ENCODE measurements around the gene TP53I3. TPM values are rescaled to one million over a fixed set of nuclear protein-coding genes. Genes with fewer than 3 reads are reported as not detected.

Gene TP53I3
- total RNA-seq, 2 donors from 2014 or later = 3.1 to 13.0 TPM

GRCh38 chr2:24123195-24123921, 38.7 kb upstream of the TP53I3 start, which contains the start of the genes FAM228B and PFN4:
Gene FAM228B (plus strand): TSS chr2:24123469. CDS start chr2:24124362, 893 bp downstream.
Gene PFN4 (minus strand): TSS chr2:24123334. CDS start chr2:24122535, 799 bp downstream.
- Histone ChIP-seq H3K4me1 (ENCODE audit: control insufficient read depth in 1 of 2, low read depth in 2 of 2) (peaks cover 11 to 32% of the 10 kb centered on the region in 2 donors), H3K27me3 (replicated peaks; ENCODE audit: insufficient read depth) (no peaks in the 10 kb centered on the region), H3K9me3 (no peaks in the 10 kb centered on the region), H3K36me3 (no peaks in the 10 kb centered on the region), H3K27ac (peak within 1 kb of the TSS; percentile 79 to 89), H3K4me3 (peak within 1 kb of the TSS; percentile 96)
- ATAC-seq (ENCODE audit: insufficient number of reproducible peaks, low FRiP score, low read depth) (peak; percentile 85), DNase-seq (ENCODE audit: low spot score) (peak; percentile 55)
- no peak for TF ChIP-seq CTCF (IDR thresholded peaks at IDR 0.05)

- Histone ChIP-seq H3K27me3 (replicated peaks; ENCODE audit: insufficient read depth) (no peaks in the 10 kb centered on the region), H3K4me3 (peak overlapping the region; percentile 96), H3K9me3 (no peaks in the 10 kb centered on the region), H3K27ac (peak overlapping the region; percentile 79 to 89), H3K36me3 (no peaks in the 10 kb centered on the region), H3K4me1 (ENCODE audit: control insufficient read depth in 1 of 2, low read depth in 2 of 2) (peaks cover 11 to 32% of the 10 kb centered on the region in 2 donors)
- TF ChIP-seq CTCF (IDR thresholded peaks at IDR 0.05) = no peak
- DNase-seq (ENCODE audit: low spot score) = no peak
- no peak for ATAC-seq (ENCODE audit: insufficient number of reproducible peaks, low FRiP score, low read depth)
Measured at GRCh38 chr2:24122366-24123194, 37.9 kb upstream of the TP53I3 start.

GRCh38 chr2:24121469-24121868, 36.8 kb upstream of the TP53I3 start:
- no peak for TF ChIP-seq CTCF (IDR thresholded peaks at IDR 0.05)
- no peak for ATAC-seq (ENCODE audit: insufficient number of reproducible peaks, low FRiP score, low read depth)
- peak overlapping the region in 1 of 2 donors; percentile 46 for H3K27ac ChIP-seq

GRCh38 chr2:24121066-24121465, 36.4 kb upstream of the TP53I3 start:
- no peak for TF ChIP-seq CTCF (IDR thresholded peaks at IDR 0.05)
- DNase-seq (ENCODE audit: low spot score) = no peak
- no peak overlapping the region for H3K4me3 ChIP-seq
- peaks cover 11 to 32% of the 10 kb centered on the region in 2 donors for H3K4me1 ChIP-seq (ENCODE audit: control insufficient read depth in 1 of 2, low read depth in 2 of 2)
- H3K27ac ChIP-seq = peak overlapping the region in 1 of 2 donors; percentile 46
- H3K27me3 ChIP-seq (replicated peaks; ENCODE audit: insufficient read depth) = no peaks in the 10 kb centered on the region
- ATAC-seq (ENCODE audit: insufficient number of reproducible peaks, low FRiP score, low read depth) = no peak
- no peaks in the 10 kb centered on the region for H3K9me3 ChIP-seq
- no peaks in the 10 kb centered on the region for H3K36me3 ChIP-seq

More at GRCh38 chr2:24121469-24121868, 36.8 kb upstream of the TP53I3 start:
- Histone ChIP-seq H3K4me3 (no peak overlapping the region), H3K4me1 (ENCODE audit: control insufficient read depth in 1 of 2, low read depth in 2 of 2) (peaks cover 11 to 32% of the 10 kb centered on the region in 2 donors), H3K36me3 (no peaks in the 10 kb centered on the region), H3K9me3 (no peaks in the 10 kb centered on the region), H3K27me3 (replicated peaks; ENCODE audit: insufficient read depth) (no peaks in the 10 kb centered on the region)
- DNase-seq (ENCODE audit: low spot score) = no peak

GRCh38 chr2:24117902-24118301, 33.3 kb upstream of the TP53I3 start:
- H3K4me3 ChIP-seq = no peak overlapping the region
- no peaks in the 10 kb centered on the region for H3K27me3 ChIP-seq (replicated peaks; ENCODE audit: insufficient read depth)
- DNase-seq (ENCODE audit: low spot score) (no peak), ATAC-seq (ENCODE audit: insufficient number of reproducible peaks, low FRiP score, low read depth) (no peak)
- H3K27ac ChIP-seq = no peak overlapping the region
- peaks cover 4% of the 10 kb centered on the region for H3K36me3 ChIP-seq
- TF ChIP-seq CTCF (IDR thresholded peaks at IDR 0.05) = no peak
- H3K4me1 ChIP-seq (ENCODE audit: control insufficient read depth in 1 of 2, low read depth in 2 of 2) = peaks cover 5 to 16% of the 10 kb centered on the region in 2 donors
- H3K9me3 ChIP-seq = no peaks in the 10 kb centered on the region
